ENCODE data around the gene GORAB.

GORAB gene

DNA sequence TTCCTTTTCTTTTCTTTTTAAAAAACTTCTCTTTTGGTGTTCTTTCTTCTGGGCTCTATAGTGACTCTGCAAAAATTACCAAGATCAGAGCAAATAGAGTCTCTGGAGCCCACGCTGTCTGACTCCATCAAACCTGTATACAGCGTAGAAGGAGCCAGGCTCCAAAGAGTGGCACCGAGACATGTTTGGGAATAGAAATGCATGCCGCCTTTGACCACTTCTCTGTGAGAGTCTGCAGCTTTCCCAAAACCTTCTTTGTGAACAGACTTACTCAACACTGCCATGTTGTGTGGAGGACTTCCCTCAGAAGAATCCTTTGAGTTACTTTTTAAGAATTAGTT is 55.3 kb downstream of the GORAB start:
- WGBS, 2 experiments: 85 to 87% methylated on average over 4 of the region's 4 CpGs
- Histone ChIP-seq H3K4me3 (ENCODE audit: insufficient read depth, low read depth, low read length) (no peak overlapping the region), H3K27ac (ENCODE audit: insufficient read depth, low read depth, low read length, poor library complexity, severe bottlenecking) (no peak overlapping the region), H3K9me3 (ENCODE audit: control insufficient read depth, low read length) (no peaks in the 10 kb centered on the region), H3K27me3 (ENCODE audit: control insufficient read depth, insufficient read depth, low read length, poor library complexity, severe bottlenecking) (peaks cover 25% of the 10 kb centered on the region), H3K36me3 (ENCODE audit: control insufficient read depth, insufficient read depth, low read length) (no peaks in the 10 kb centered on the region), H3K4me1 (ENCODE audit: control insufficient read depth, insufficient read depth, low read length) (peaks cover 16% of the 10 kb centered on the region)

DNA sequence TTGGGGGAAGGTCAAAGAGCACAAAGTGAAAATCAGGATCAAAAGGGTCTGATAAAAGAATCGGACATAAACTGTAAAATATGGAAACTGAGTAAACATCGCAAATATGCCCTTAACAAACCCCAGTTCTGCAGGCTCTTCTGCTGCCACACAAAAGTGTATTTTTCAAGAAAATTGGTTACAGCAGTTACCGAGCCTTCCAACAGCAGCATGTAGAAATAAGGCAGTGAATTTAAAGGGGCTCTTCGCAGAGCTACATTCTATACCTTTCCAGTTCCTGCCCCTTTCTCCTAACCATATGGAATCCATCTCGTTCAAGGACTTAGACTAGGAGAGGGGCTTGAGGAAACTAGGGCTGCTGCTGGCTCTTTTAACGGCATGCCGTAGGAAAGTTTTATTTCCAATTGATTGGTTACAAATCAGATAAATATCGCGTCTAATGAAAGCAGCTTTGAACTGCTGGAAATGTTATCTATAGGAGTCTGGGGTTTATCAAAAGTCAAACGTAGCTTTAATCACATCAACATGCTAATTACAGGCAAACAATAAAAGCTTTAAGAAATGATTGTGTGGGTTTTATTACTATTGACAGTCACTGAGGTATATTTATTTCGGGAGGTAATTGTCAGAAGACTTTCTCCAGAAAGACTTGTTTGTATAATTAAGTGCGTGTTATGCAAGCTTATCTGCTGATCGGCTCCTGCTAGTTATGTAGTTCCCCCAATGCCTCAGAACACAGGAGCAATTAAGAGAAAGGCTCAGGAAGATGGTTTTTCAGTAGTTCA is 59.1 kb downstream of the GORAB start:
- H3K4me1 ChIP-seq (ENCODE audit: control insufficient read depth, insufficient read depth, low read length): peaks cover 12% of the 10 kb centered on the region

DNA sequence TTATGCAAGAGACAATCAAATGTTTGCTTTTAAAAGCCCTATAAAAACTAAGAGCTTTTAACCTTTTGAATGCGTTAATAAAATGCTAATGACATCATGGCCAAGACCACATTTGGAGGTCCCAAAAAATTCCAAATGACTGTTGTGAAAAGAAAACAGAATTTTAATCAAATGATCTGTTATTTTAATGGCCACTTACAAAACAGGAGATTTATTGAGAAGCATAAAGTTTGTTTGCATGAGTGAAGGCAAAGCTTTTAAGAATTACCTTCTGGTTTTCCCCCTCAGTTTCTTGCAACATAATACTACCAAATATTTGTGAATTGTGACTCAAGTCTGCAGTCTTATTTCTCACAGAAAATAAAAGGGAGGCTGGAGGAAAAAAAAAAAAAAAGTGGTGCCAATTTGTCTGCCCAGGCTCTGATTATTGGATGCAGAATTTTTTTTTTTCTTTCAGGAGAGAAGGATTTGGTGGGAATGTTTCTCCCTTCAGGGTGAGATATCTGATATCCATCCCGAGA is 60.7 kb downstream of the GORAB start:
- H3K27ac ChIP-seq (ENCODE audit: insufficient read depth, low read depth, low read length, poor library complexity, severe bottlenecking): no peak overlapping the region
- H3K36me3 ChIP-seq (ENCODE audit: control insufficient read depth, insufficient read depth, low read length): no peaks in the 10 kb centered on the region
- 93 to 97% methylated on average over 2 of the region's 2 CpGs for WGBS, 2 experiments
- H3K4me3 ChIP-seq (ENCODE audit: insufficient read depth, low read depth, low read length): no peak overlapping the region
- H3K4me1 ChIP-seq (ENCODE audit: control insufficient read depth, insufficient read depth, low read length): no peaks in the 10 kb centered on the region
- no peaks in the 10 kb centered on the region for H3K9me3 ChIP-seq (ENCODE audit: control insufficient read depth, low read length)
- H3K27me3 ChIP-seq (ENCODE audit: control insufficient read depth, insufficient read depth, low read length, poor library complexity, severe bottlenecking): peaks cover 14% of the 10 kb centered on the region

More for the DNA sequence above, 59.1 kb downstream of the GORAB start:
- Histone ChIP-seq H3K9me3 (ENCODE audit: control insufficient read depth, low read length) (no peaks in the 10 kb centered on the region), H3K4me3 (ENCODE audit: insufficient read depth, low read depth, low read length) (no peak overlapping the region), H3K27ac (ENCODE audit: insufficient read depth, low read depth, low read length, poor library complexity, severe bottlenecking) (no peak overlapping the region), H3K27me3 (ENCODE audit: control insufficient read depth, insufficient read depth, low read length, poor library complexity, severe bottlenecking) (peaks cover 21% of the 10 kb centered on the region), H3K36me3 (ENCODE audit: control insufficient read depth, insufficient read depth, low read length) (no peaks in the 10 kb centered on the region)
- 84 to 90% methylated on average over 12 of the region's 13 CpGs for WGBS, 2 experiments

DNA sequence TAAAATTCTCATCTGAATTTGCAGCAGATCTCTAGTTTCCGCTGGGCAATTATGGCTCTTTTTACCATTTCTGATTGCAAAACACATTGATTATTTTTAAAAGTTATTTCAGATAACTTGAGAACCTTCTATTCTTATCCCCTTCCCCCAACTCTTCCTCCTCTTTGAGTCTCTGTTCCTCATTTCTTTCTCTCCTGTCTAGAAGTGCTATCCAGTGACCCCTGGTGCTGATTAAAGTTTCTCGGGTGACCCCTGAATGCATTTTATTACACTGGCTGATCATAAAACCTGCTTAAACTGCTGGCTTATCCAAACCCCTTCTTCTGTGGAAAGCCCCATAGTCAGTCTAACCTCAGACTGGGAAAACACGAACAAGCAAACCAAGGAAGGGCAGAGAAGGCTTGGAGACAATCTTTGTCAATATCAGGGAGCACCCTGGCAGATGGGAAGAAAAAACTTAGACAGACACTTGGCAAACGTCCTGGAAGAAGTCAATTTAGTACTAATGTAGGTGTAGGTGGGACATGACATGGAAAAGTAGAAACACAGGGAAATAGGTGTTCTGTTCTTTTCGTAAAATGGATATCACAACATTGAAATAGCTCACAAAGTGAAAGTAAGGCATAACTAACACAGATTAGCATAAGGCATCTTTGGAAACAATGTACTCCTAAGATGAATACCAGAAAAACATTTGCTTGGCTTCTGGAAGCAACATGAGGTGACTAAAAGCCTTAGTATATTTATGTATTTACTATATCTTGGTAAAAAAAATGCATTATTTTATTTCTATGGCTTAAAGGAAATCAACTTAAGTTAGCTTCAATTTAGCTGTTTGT is 61.4 kb downstream of the GORAB start:
- no peaks in the 10 kb centered on the region for H3K36me3 ChIP-seq (ENCODE audit: control insufficient read depth, insufficient read depth, low read length)
- no peaks in the 10 kb centered on the region for H3K9me3 ChIP-seq (ENCODE audit: control insufficient read depth, low read length)
- H3K4me3 ChIP-seq (ENCODE audit: insufficient read depth, low read depth, low read length): no peak overlapping the region
- no peak overlapping the region for H3K27ac ChIP-seq (ENCODE audit: insufficient read depth, low read depth, low read length, poor library complexity, severe bottlenecking)
- H3K4me1 ChIP-seq (ENCODE audit: control insufficient read depth, insufficient read depth, low read length): no peaks in the 10 kb centered on the region
- peaks cover 7% of the 10 kb centered on the region for H3K27me3 ChIP-seq (ENCODE audit: control insufficient read depth, insufficient read depth, low read length, poor library complexity, severe bottlenecking)
- WGBS, 2 experiments: 83 to 86% methylated on average over 5 of the region's 5 CpGs

DNA sequence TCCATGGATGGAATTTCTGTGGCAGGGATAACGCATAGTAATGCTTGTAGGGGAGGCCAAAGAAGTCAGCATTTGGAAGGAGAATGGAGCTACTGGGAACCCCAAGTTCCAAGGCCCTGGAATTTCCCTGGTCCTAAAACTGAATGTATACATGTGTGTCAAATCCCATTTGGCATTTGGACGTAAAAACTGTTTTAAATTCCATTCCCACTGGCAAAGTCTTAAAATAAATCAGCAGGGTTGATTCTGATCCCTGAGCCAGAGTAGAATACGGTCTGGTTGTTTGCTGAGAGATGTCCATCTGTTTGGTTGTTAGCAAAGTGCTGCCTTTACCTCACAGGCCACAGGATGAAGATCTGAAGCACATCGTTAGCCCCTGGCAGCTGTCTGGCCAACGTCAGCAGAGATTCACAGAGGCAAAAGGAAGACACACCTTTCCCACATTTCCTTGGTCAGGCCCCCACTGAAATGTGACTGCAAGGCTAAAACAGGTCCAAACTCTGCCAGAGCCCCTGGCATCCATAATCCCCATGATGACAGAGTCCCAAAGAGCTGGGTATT is 62.2 kb downstream of the GORAB start:
- 88 to 91% methylated on average over 5 of the region's 5 CpGs for WGBS, 2 experiments
- Histone ChIP-seq H3K36me3 (ENCODE audit: control insufficient read depth, insufficient read depth, low read length) (no peaks in the 10 kb centered on the region), H3K4me3 (ENCODE audit: insufficient read depth, low read depth, low read length) (no peak overlapping the region), H3K4me1 (ENCODE audit: control insufficient read depth, insufficient read depth, low read length) (no peaks in the 10 kb centered on the region), H3K27ac (ENCODE audit: insufficient read depth, low read depth, low read length, poor library complexity, severe bottlenecking) (no peak overlapping the region), H3K9me3 (ENCODE audit: control insufficient read depth, low read length) (no peaks in the 10 kb centered on the region), H3K27me3 (ENCODE audit: control insufficient read depth, insufficient read depth, low read length, poor library complexity, severe bottlenecking) (peaks cover under 1% of the 10 kb centered on the region)

DNA sequence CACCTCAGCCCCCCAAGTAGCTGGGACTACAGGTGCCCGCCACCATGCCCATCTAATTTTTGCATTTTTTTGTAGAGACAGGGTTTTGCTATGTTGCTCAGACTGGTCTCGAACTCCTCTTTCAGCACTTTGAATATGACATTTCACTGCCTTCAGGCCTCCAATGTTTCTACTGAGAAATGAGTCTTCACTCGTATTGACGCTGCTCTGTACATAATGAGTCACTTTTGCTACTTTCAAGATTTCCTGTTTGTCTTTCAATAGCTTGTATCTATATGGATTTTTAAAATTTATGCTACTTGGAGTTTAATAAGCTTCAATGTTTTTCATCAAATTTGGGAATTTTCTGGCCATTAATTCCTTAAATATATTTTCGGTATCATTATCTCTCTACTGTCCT is 64.7 kb downstream of the GORAB start:
- Histone ChIP-seq H3K27ac (ENCODE audit: insufficient read depth, low read depth, low read length, poor library complexity, severe bottlenecking) (no peak overlapping the region), H3K27me3 (ENCODE audit: control insufficient read depth, insufficient read depth, low read length, poor library complexity, severe bottlenecking) (no peaks in the 10 kb centered on the region), H3K4me1 (ENCODE audit: control insufficient read depth, insufficient read depth, low read length) (no peaks in the 10 kb centered on the region), H3K36me3 (ENCODE audit: control insufficient read depth, insufficient read depth, low read length) (no peaks in the 10 kb centered on the region), H3K4me3 (ENCODE audit: insufficient read depth, low read depth, low read length) (no peak overlapping the region), H3K9me3 (ENCODE audit: control insufficient read depth, low read length) (no peaks in the 10 kb centered on the region)
- WGBS, 2 experiments: 89 to 98% methylated on average over 4 to 5 of the region's 5 CpGs

DNA sequence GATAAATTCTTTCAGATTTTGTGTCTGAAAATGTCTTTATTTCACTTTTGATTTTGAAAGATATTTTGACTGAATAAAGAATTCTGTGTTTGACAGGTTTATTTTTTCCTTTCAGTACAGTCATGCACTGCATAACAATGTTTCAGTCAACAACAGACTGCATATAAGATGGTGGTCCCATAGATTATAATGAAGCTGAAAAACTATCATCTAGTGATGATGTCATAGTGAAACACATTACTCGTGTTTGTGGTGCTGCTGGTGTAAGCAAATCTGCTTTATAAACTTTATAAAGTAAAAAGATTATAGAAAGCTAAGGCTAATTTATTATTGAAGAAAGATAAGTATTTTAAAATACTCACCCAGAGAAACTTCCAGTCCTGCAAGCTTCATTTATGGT is 66.7 kb downstream of the GORAB start:
- Histone ChIP-seq H3K27me3 (ENCODE audit: control insufficient read depth, insufficient read depth, low read length, poor library complexity, severe bottlenecking) (no peaks in the 10 kb centered on the region), H3K4me3 (ENCODE audit: insufficient read depth, low read depth, low read length) (no peak overlapping the region), H3K9me3 (ENCODE audit: control insufficient read depth, low read length) (no peaks in the 10 kb centered on the region), H3K4me1 (ENCODE audit: control insufficient read depth, insufficient read depth, low read length) (no peaks in the 10 kb centered on the region), H3K27ac (ENCODE audit: insufficient read depth, low read depth, low read length, poor library complexity, severe bottlenecking) (no peak overlapping the region), H3K36me3 (ENCODE audit: control insufficient read depth, insufficient read depth, low read length) (no peaks in the 10 kb centered on the region)
- 83 to 100% methylated on average over 1 of the region's 1 CpG for WGBS, 2 experiments

DNA sequence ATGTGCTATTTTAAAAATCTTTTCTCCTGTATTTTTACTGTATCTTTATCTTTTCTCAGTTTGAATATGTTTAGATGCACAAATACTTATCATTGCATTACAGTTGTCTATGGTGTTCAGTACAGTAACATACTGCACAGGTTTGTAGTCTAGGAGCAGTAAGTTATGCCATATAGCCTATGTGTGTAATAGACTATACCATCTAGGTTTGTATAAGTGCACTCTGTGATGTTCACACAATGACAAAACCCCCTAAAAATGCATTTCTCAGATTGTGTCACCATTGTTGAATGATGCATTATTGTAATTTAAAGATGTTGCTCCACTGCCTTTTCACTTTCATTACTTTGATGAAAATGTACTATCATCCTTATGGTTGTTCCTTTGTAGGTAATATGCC is 67.1 kb downstream of the GORAB start:
- Histone ChIP-seq H3K4me1 (ENCODE audit: control insufficient read depth, insufficient read depth, low read length) (no peaks in the 10 kb centered on the region), H3K4me3 (ENCODE audit: insufficient read depth, low read depth, low read length) (no peak overlapping the region), H3K27ac (ENCODE audit: insufficient read depth, low read depth, low read length, poor library complexity, severe bottlenecking) (no peak overlapping the region), H3K9me3 (ENCODE audit: control insufficient read depth, low read length) (no peaks in the 10 kb centered on the region), H3K27me3 (ENCODE audit: control insufficient read depth, insufficient read depth, low read length, poor library complexity, severe bottlenecking) (no peaks in the 10 kb centered on the region), H3K36me3 (ENCODE audit: control insufficient read depth, insufficient read depth, low read length) (no peaks in the 10 kb centered on the region)

DNA sequence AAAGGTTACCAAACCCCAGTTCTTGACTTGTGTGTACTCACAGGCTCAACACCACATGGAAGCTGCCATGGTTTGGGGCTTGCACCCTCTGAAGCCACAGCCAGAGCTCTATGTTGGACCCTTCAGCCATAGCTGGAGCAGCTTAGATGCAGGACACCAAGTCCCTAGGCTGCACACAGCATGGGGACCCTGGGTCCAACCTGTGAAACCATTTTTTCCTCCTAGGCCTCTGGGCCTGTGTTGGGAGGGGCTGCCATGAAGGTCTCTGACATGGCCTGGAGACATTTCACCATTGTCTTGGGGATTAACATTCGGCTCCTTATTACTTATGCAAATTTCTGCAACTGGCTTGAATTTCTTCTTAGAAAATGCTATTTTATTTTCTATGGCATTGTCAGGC is 69.9 kb downstream of the GORAB start:
- no peaks in the 10 kb centered on the region for H3K27me3 ChIP-seq (ENCODE audit: control insufficient read depth, insufficient read depth, low read length, poor library complexity, severe bottlenecking)
- no peak overlapping the region for H3K4me3 ChIP-seq (ENCODE audit: insufficient read depth, low read depth, low read length)
- H3K9me3 ChIP-seq (ENCODE audit: control insufficient read depth, low read length): no peaks in the 10 kb centered on the region
- WGBS, 2 experiments: 77 to 80% methylated on average over 1 of the region's 1 CpG
- no peak overlapping the region for H3K27ac ChIP-seq (ENCODE audit: insufficient read depth, low read depth, low read length, poor library complexity, severe bottlenecking)
- H3K36me3 ChIP-seq (ENCODE audit: control insufficient read depth, insufficient read depth, low read length): no peaks in the 10 kb centered on the region
- no peaks in the 10 kb centered on the region for H3K4me1 ChIP-seq (ENCODE audit: control insufficient read depth, insufficient read depth, low read length)

All from ectodermal cell (in vitro differentiated cells).